Activated gamma-delta T cell treated with Interleukin-2 at 50 U/mL for 16 hours (primary cell): Measurements from ENCODE around the gene KRTAP12-3.
"Not testable (repeated sequence)": the region's sequence is repeated elsewhere in the genome, so short reads cannot be mapped to it uniquely, and the experiment has no call there.

Experiments
- DNase-seq: peaks from one replicate; pipeline ENCODE4 v3.0.0-alpha.2; 2020

The KRTAP12-3 gene

GRCh38 chr21:44653123-44653522, 4.6 kb upstream of the KRTAP12-3 start:
- no peak for DNase-seq

GRCh38 chr21:44653656-44654575, 3.8 kb upstream of the KRTAP12-3 start:
- peak; percentile 67 for DNase-seq

- no peak for DNase-seq
These were observed 3.1 kb upstream of the KRTAP12-3 start, which contains the start of gene KRTAP12-4 for GRCh38 chr21:44654576-44655175. Gene KRTAP12-4 (minus strand): TSS chr21:44654659. CDS start chr21:44654614, 45 bp downstream.

GRCh38 chr21:44656868-44657267, 864 bp upstream of the KRTAP12-3 start:
- no peak for DNase-seq

- no peak for DNase-seq
These were observed 794 bp downstream of the KRTAP12-3 start for GRCh38 chr21:44658541-44658910.

- no peak for DNase-seq
These were observed 1.3 kb downstream of the KRTAP12-3 start for GRCh38 chr21:44658913-44659595.

- DNase-seq: not testable (repeated sequence)
These were observed 3.8 kb downstream of the KRTAP12-3 start for GRCh38 chr21:44661567-44661966.

GRCh38 chr21:44664691-44665090, 7.0 kb downstream of the KRTAP12-3 start:
- DNase-seq: no peak

GRCh38 chr21:44666401-44667320, 8.9 kb downstream of the KRTAP12-3 start, which contains the start of gene KRTAP12-2:
Gene KRTAP12-2 (minus strand): TSS chr21:44666927. CDS start chr21:44666886, 41 bp downstream.
- no peak for DNase-seq

GRCh38 chr21:44667612-44668011, 9.9 kb downstream of the KRTAP12-3 start:
- DNase-seq: no peak

GRCh38 chr21:44670642-44671432, 13.1 kb downstream of the KRTAP12-3 start:
- DNase-seq: no peak

- no peak for DNase-seq
These were observed 14.2 kb downstream of the KRTAP12-3 start for GRCh38 chr21:44671911-44672310.

GRCh38 chr21:44677881-44678280, 20.1 kb downstream of the KRTAP12-3 start:
- DNase-seq: no peak

- no peak for DNase-seq
These were observed 23.4 kb downstream of the KRTAP12-3 start for GRCh38 chr21:44681152-44681551.

GRCh38 chr21:44681861-44682579, 24.3 kb downstream of the KRTAP12-3 start, which contains the start of gene KRTAP12-1:
Gene KRTAP12-1 (minus strand): TSS chr21:44682163. CDS start chr21:44682123, 40 bp downstream.
- no peak for DNase-seq

GRCh38 chr21:44682580-44683151, 24.9 kb downstream of the KRTAP12-3 start:
- DNase-seq: no peak

- DNase-seq: no peak
These were observed 26.3 kb downstream of the KRTAP12-3 start for GRCh38 chr21:44684077-44684476.

GRCh38 chr21:44684483-44684882, 26.8 kb downstream of the KRTAP12-3 start:
- no peak for DNase-seq

GRCh38 chr21:44685050-44685449, 27.3 kb downstream of the KRTAP12-3 start:
- DNase-seq: not testable (repeated sequence)
